ENCODE measurements around the gene PTPRE. TPM values are rescaled to one million over a fixed set of nuclear protein-coding genes. Genes with fewer than 3 reads are reported as not detected.

The PTPRE gene
- total and polyA plus RNA-seq, 2 of the 4 experiments (the other 2 are of a cell fraction), result 0.34 to 0.54 TPM

GRCh38 chr10:128098631-128099030 is 191.7 kb downstream of the PTPRE start:
- H3K27me3 ChIP-seq (ENCODE audit: control insufficient read depth, insufficient read depth, low read length), result no peaks in the 10 kb centered on the region
- H3K4me3 ChIP-seq (ENCODE audit: insufficient read depth, low read depth, low read length), result no peak overlapping the region
- no peak overlapping the region for H3K4me2 ChIP-seq (ENCODE audit: low read depth, low read length)
- H2BK120ac ChIP-seq (ENCODE audit: low read depth, low read length), result no peak overlapping the region
- POLR2A ChIA-PET (ENCODE audit: unreplicated experiment), result no interaction called here
- CTCF ChIA-PET, result interaction anchor here (0.6 kb wide), 1 partner anchor 35 kb away, joined by 3 read pairs; no protein-coding TSS in a partner anchor
- 90% methylated on average over 2 of the region's 10 CpGs; no CpG with 5 or more reads in 1 of the 2 experiments for WGBS, 2 experiments (ENCODE audit: extremely low coverage in 2 of 2, insufficient read length in 1 of 2)
- no peak for DNase-seq
- H3K18ac ChIP-seq (ENCODE audit: low read depth, low read length), result no peak overlapping the region
- H3K4me1 ChIP-seq (ENCODE audit: control insufficient read depth, insufficient read depth, low read length), result no peaks in the 10 kb centered on the region
- BruUV-seq (replicated peaks), result TSS peak; percentile 24
- no peak overlapping the region for H2BK20ac ChIP-seq (ENCODE audit: low read depth, low read length)
- H3K4ac ChIP-seq (ENCODE audit: low read depth, low read length), result no peak overlapping the region
- H2AK5ac ChIP-seq (ENCODE audit: low read depth, low read length), result no peak overlapping the region
- H4K91ac ChIP-seq (ENCODE audit: insufficient read depth, low read depth, low read length), result no peak overlapping the region
- H2BK15ac ChIP-seq (ENCODE audit: low read depth, low read length), result no peak overlapping the region
- H4K5ac ChIP-seq (ENCODE audit: low read depth, low read length), result no peak overlapping the region
- no peak for TF ChIP-seq CHD1 (IDR thresholded peaks at IDR 0.05; ENCODE audit: low read depth, low read length)
- no peak for TF ChIP-seq MXI1 (IDR thresholded peaks at IDR 0.05; ENCODE audit: borderline replicate concordance, low read depth, low read length)
- no peak for TF ChIP-seq CEBPB (IDR thresholded peaks at IDR 0.05; ENCODE audit: low read depth, low read length)
- TF ChIP-seq MAZ (IDR thresholded peaks at IDR 0.05; ENCODE audit: borderline replicate concordance, low read depth, low read length), result no peak
- no peak for TF ChIP-seq CTCF (conservative IDR thresholded peaks at IDR 0.05; ENCODE audit: low read depth, low read length)
- TF ChIP-seq RCOR1 (IDR thresholded peaks at IDR 0.05; ENCODE audit: insufficient replicate concordance, low read length), result no peak
- no peak for TF ChIP-seq NFE2L2 (IDR thresholded peaks at IDR 0.05; ENCODE audit: low read depth, low read length)
- peaks cover 21% of the 10 kb centered on the region for H3K36me3 ChIP-seq (ENCODE audit: control insufficient read depth, insufficient read depth, low read length)
- H2AFZ ChIP-seq (replicated peaks; ENCODE audit: low read length, poor library complexity), result no peak overlapping the region
- ATAC-seq (ENCODE audit: low read depth), result no peak
- H3K56ac ChIP-seq (ENCODE audit: extremely low read depth, insufficient read depth, low read length), result no peak overlapping the region
- no peak overlapping the region for H3K14ac ChIP-seq (replicated peaks; ENCODE audit: low read depth, low read length)
- no peak overlapping the region for H3K27ac ChIP-seq (ENCODE audit: insufficient read depth, low read length)
- H3K23ac ChIP-seq (ENCODE audit: low read depth, low read length), result no peak overlapping the region
- no peak overlapping the region for H3K9ac ChIP-seq (ENCODE audit: low read depth, low read length)
- no peaks in the 10 kb centered on the region for H3K9me3 ChIP-seq (ENCODE audit: control insufficient read depth, insufficient read depth, low read length)
- no peak overlapping the region for H4K8ac ChIP-seq (ENCODE audit: low read depth in 2 of 2, low read length in 2 of 2)
- H2AK9ac ChIP-seq (replicated peaks; ENCODE audit: low read depth, low read length, poor library complexity), result no peak overlapping the region
- intact Hi-C loops (cut with micrococcal nuclease), result no loop called here
- in situ Hi-C loops (cut with MboI; ENCODE audit: low sequenced_read_pairs), result no loop called here
- H3K9me1 ChIP-seq (ENCODE audit: insufficient read depth, low read length), result peaks cover 8% of the 10 kb centered on the region; the same call in 1 of the 2 replicates
- no peaks in the 10 kb centered on the region; the same call in 1 of the 2 replicates for H4K20me1 ChIP-seq (ENCODE audit: insufficient read depth, low read length)
- H2BK5ac ChIP-seq (ENCODE audit: low read depth, low read length, poor library complexity, severe bottlenecking), result no peak overlapping the region
- H3K79me1 ChIP-seq (ENCODE audit: low read depth in 1 of 2, low read length in 2 of 2), result peaks cover 6 to 12% of the 10 kb centered on the region in 2 experiments
- dilution Hi-C loops (cut with HindIII; ENCODE audit: low sequenced_read_pairs, unreplicated experiment), result no loop called here
